ENCODE data around the gene SCN2A.
A peak's percentile ranks its signal among the peaks of the same experiment; 100 is the strongest.
"Not testable (repeated sequence)": the region's sequence is repeated elsewhere in the genome, so short reads cannot be mapped to it uniquely, and the experiment has no call there.

The SCN2A gene

GRCh38 chr2:165281387-165281786 is 42.2 kb downstream of the SCN2A start:
- no peak overlapping the region for H3K27ac Mint-ChIP-seq
- no peak overlapping the region for H3K4me3 Mint-ChIP-seq
- H3K36me3 Mint-ChIP-seq = no peaks in the 10 kb centered on the region
- H3K4me1 Mint-ChIP-seq = peaks cover 8% of the 10 kb centered on the region
- H3K9me3 Mint-ChIP-seq = no peaks in the 10 kb centered on the region
- H3K27me3 Mint-ChIP-seq = no peaks in the 10 kb centered on the region

DNA sequence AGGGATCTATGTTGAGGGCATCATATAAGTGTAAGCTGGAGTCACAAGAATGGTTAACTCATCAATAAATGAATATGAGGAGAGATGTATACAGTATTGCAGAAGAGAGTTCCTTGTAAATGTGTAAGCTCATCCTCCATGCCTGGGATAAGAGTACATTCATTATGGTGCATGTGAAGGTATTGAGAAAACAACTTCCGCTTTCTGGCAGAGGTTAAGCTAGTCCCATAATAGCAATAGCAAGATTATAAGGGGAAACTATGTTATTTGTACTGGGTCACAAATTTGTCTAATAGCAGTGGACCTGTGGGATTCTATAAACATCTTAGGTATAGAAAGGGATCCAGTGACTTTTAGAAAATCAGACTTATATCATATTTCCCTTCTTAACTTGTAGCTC is 44.1 kb downstream of the SCN2A start:
- H3K4me3 Mint-ChIP-seq = no peak overlapping the region
- no peaks in the 10 kb centered on the region for H3K4me1 Mint-ChIP-seq
- H3K9me3 Mint-ChIP-seq = no peaks in the 10 kb centered on the region
- H3K36me3 Mint-ChIP-seq = no peaks in the 10 kb centered on the region
- H3K27ac Mint-ChIP-seq = no peak overlapping the region
- no peaks in the 10 kb centered on the region for H3K27me3 Mint-ChIP-seq

GRCh38 chr2:165287094-165287778 is 48.0 kb downstream of the SCN2A start:
- no peaks in the 10 kb centered on the region for H3K27me3 Mint-ChIP-seq
- H3K27ac Mint-ChIP-seq = no peak overlapping the region
- no peaks in the 10 kb centered on the region for H3K9me3 Mint-ChIP-seq
- H3K36me3 Mint-ChIP-seq = no peaks in the 10 kb centered on the region
- no peaks in the 10 kb centered on the region for H3K4me1 Mint-ChIP-seq
- no peak overlapping the region for H3K4me3 Mint-ChIP-seq

- Mint-ChIP-seq H3K27me3 (peaks cover 2% of the 10 kb centered on the region), H3K9me3 (no peaks in the 10 kb centered on the region), H3K36me3 (no peaks in the 10 kb centered on the region), H3K4me1 (peaks cover 6% of the 10 kb centered on the region), H3K27ac (no peak overlapping the region), H3K4me3 (no peak overlapping the region)
Measured at GRCh38 chr2:165289069-165289468, 49.9 kb downstream of the SCN2A start.

GRCh38 chr2:165293440-165294420 is 54.5 kb downstream of the SCN2A start:
- H3K27me3 Mint-ChIP-seq = peaks cover 2% of the 10 kb centered on the region
- no peaks in the 10 kb centered on the region for H3K36me3 Mint-ChIP-seq
- peak overlapping the region; percentile 3 for H3K27ac Mint-ChIP-seq
- H3K4me1 Mint-ChIP-seq = peaks cover 8% of the 10 kb centered on the region
- H3K4me3 Mint-ChIP-seq = no peak overlapping the region
- H3K9me3 Mint-ChIP-seq = no peaks in the 10 kb centered on the region

DNA sequence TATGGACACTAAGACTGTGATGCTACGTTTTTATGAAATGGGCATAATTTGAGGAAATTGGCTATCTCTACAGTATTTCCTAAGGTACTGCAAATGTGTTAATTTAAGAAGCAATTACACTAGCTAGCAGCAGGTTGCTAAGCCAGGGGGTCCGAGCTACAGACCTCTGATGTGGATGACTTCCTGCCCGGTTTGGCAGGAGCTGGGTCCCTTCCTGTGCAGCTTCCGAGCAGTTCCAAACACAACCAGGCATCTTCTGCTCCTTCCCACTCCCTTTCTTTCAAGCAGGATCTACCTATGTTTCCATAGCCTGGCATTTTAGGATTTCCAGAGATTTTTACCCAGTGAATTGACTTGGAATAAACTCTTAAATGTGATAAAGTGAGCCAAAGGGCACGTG is 55.7 kb downstream of the SCN2A start:
- Mint-ChIP-seq H3K4me1 (peaks cover 8% of the 10 kb centered on the region), H3K27ac (no peak overlapping the region), H3K4me3 (no peak overlapping the region), H3K36me3 (no peaks in the 10 kb centered on the region), H3K27me3 (peaks cover 2% of the 10 kb centered on the region), H3K9me3 (no peaks in the 10 kb centered on the region)

GRCh38 chr2:165295643-165296042 is 56.4 kb downstream of the SCN2A start:
- Mint-ChIP-seq H3K27me3 (peaks cover 2% of the 10 kb centered on the region), H3K27ac (no peak overlapping the region), H3K9me3 (no peaks in the 10 kb centered on the region), H3K36me3 (no peaks in the 10 kb centered on the region), H3K4me1 (peaks cover 8% of the 10 kb centered on the region), H3K4me3 (no peak overlapping the region)

DNA sequence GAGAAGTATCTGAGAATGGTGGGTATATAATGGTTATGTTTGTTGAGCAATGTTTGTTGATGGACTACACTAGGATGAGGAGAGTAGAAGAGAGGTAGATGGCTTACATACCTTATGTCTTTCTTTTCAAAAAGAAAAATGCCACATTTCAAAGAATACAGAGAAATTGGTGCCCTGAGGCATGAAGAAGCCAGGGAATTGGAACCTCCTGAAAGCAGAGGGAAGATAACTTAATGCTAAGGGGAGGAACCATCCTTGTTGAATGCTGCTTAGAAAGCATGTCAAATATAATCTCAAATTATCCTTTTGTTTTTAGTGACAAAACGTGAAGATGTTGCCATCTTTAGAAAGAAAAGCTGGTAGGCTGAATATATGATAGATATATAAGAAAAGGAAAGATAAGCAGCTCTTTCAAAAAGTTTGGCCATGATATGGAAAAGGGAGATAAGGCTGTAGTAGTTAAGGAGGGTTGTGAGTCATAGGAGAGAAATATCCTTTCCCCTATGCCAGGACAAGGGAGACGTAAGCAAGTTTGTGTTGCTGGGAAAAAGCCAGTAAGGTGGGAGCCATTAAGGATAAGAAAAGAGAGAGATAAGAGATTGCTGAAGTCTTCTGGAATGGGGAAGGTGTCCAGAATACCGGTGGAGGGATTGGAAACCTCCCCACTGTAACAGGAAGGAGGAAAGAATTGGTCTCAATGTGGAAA is 66.3 kb downstream of the SCN2A start:
- Mint-ChIP-seq H3K36me3 (no peaks in the 10 kb centered on the region), H3K27ac (no peak overlapping the region), H3K4me1 (no peaks in the 10 kb centered on the region), H3K27me3 (peaks cover 4% of the 10 kb centered on the region), H3K9me3 (no peaks in the 10 kb centered on the region), H3K4me3 (no peak overlapping the region)

DNA sequence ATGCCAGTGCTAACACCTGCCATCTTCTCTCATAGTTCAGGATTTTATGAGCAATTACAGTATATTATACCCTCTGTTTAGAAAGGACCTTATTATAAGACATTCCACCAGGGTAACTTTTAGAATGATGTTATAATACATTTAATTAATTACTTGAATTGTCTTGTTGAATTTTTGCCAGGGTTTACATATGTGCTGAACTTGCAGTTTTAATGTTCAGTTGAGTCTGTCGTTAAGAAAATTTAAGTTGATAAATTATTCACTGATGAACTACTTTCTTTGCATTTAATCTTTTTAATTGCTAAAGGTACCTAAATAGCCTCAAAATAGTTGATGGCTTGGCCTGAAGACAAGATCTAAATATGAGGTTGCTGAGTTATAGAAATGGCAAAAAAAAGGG is 68.1 kb downstream of the SCN2A start:
- peaks cover 4% of the 10 kb centered on the region for H3K27me3 Mint-ChIP-seq
- no peaks in the 10 kb centered on the region for H3K4me1 Mint-ChIP-seq
- H3K9me3 Mint-ChIP-seq = no peaks in the 10 kb centered on the region
- H3K36me3 Mint-ChIP-seq = no peaks in the 10 kb centered on the region
- H3K27ac Mint-ChIP-seq = no peak overlapping the region
- no peak overlapping the region for H3K4me3 Mint-ChIP-seq

- H3K27me3 Mint-ChIP-seq = peaks cover 3% of the 10 kb centered on the region
- no peak overlapping the region for H3K27ac Mint-ChIP-seq
- no peaks in the 10 kb centered on the region for H3K36me3 Mint-ChIP-seq
- H3K4me1 Mint-ChIP-seq = no peaks in the 10 kb centered on the region
- H3K4me3 Mint-ChIP-seq = no peak overlapping the region
- no peaks in the 10 kb centered on the region for H3K9me3 Mint-ChIP-seq
Measured at GRCh38 chr2:165311949-165312348, 72.7 kb downstream of the SCN2A start.

DNA sequence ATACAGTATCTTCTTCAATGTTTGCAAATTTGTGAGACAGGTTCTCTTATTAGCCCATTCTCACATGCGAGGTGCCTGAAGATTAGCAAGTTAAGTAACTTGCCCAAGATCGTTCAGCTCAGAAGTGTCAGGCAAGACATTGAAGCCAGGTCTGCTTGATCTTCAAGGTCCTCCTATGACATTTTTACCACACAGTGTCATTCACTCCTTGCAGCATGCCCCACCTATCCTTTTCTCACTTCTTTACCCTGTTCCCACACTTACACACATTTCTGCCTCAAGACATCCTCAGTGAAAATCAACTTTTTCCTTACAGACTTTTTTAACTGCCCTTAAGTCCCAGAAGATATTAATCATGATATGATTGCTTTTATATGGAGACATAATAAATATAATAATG is 73.8 kb downstream of the SCN2A start:
- Mint-ChIP-seq H3K4me1 (no peaks in the 10 kb centered on the region), H3K36me3 (no peaks in the 10 kb centered on the region), H3K27ac (no peak overlapping the region), H3K27me3 (peaks cover 3% of the 10 kb centered on the region), H3K9me3 (no peaks in the 10 kb centered on the region), H3K4me3 (no peak overlapping the region)

DNA sequence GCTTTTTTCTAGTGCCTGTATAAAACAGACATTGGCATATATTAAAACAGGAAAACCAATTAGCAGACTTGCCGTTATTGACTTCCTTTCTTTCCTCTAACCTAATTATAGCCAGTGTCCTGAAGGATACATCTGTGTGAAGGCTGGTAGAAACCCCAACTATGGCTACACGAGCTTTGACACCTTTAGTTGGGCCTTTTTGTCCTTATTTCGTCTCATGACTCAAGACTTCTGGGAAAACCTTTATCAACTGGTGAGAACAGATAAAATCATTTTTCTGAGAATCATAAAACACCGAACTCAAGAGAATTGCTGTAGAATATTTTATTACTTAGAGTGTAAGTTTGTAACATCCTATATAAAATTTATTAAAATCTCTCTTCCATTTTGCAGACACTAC is 74.3 kb downstream of the SCN2A start:
- H3K4me3 Mint-ChIP-seq = no peak overlapping the region
- H3K27me3 Mint-ChIP-seq = peaks cover 4% of the 10 kb centered on the region
- H3K36me3 Mint-ChIP-seq = no peaks in the 10 kb centered on the region
- H3K4me1 Mint-ChIP-seq = no peaks in the 10 kb centered on the region
- H3K9me3 Mint-ChIP-seq = no peaks in the 10 kb centered on the region
- no peak overlapping the region for H3K27ac Mint-ChIP-seq

DNA sequence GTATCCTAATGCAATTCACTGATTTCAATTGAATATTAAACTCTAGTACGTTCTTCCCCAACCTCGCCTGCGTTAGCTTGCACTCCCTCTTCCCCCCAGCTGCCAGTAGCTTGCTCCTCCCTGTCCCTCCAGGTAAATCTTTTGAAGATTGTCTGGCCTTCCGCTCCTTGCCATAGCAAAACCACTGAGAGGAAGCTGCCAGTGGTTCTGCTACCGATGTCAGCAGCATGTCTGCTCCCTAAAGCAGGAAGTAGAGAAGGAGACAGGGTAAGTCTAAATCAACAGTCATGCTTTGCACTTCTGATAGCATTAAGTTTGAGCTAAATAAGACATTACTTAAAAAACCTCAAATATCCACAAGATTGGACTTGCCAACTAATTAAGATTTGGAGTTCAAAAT is 89.1 kb downstream of the SCN2A start:
- H3K27ac Mint-ChIP-seq = no peak overlapping the region
- H3K36me3 Mint-ChIP-seq = no peaks in the 10 kb centered on the region
- peak overlapping the region; percentile 26 for H3K4me3 Mint-ChIP-seq
- H3K27me3 Mint-ChIP-seq = peaks cover 1% of the 10 kb centered on the region
- H3K9me3 Mint-ChIP-seq = no peaks in the 10 kb centered on the region
- peaks cover 17% of the 10 kb centered on the region for H3K4me1 Mint-ChIP-seq

DNA sequence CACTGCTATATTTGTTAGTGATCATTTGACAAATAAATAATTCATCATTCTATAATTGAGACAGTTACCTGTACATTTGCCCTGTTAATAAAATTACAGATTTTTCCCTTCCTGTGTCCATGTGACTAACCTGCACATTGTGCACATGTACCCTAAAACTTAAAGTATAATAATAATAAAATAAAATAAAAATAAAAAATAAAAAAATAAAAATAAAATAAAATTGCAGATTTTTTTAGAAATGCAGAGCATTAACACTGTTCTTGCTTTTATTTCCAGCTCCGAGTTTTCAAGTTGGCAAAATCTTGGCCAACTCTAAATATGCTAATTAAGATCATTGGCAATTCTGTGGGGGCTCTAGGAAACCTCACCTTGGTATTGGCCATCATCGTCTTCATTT is 105.1 kb downstream of the SCN2A start:
- H3K4me3 Mint-ChIP-seq, H3K9me3 Mint-ChIP-seq, H3K4me1 Mint-ChIP-seq, H3K36me3 Mint-ChIP-seq, H3K27me3 Mint-ChIP-seq, H3K27ac Mint-ChIP-seq: not testable (repeated sequence)

- Mint-ChIP-seq H3K9me3 (no peaks in the 10 kb centered on the region), H3K27me3 (peaks cover 4% of the 10 kb centered on the region), H3K36me3 (no peaks in the 10 kb centered on the region), H3K4me3 (no peak overlapping the region), H3K4me1 (no peaks in the 10 kb centered on the region), H3K27ac (no peak overlapping the region)
Measured at GRCh38 chr2:165348441-165348840, 109.2 kb downstream of the SCN2A start.

DNA sequence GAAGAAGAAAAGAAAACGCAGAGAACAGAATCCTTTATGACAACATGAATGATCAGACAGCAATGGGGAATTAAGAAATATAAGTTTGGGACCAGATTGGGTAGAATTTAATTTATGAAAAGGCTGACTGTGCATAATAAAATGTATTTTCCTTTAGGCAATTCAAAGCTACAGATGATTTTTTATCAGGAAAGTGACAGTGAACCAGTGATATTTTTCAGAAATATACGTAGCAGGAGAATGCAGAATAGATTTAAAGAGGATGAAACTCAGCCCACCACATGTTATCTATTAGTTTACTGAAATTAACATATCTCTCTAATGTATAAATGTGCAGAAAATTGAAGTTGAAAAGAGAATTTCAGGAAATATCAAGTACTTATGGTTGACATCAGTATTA is 110.0 kb downstream of the SCN2A start:
- Mint-ChIP-seq H3K4me1 (no peaks in the 10 kb centered on the region), H3K36me3 (no peaks in the 10 kb centered on the region), H3K27ac (no peak overlapping the region), H3K9me3 (no peaks in the 10 kb centered on the region), H3K4me3 (no peak overlapping the region), H3K27me3 (peaks cover 4% of the 10 kb centered on the region)

All from activated naive CD4-positive, alpha-beta T cell treated with anti-CD3 and anti-CD28 coated beads, Interleukin-2, amount 50 U/mL, for 24 hours (primary cell).